SK-N-SH (cell line): ENCODE measurements around the gene CLK2. TPM values are rescaled to one million over a fixed set of nuclear protein-coding genes. Genes with fewer than 3 reads are reported as not detected.
"Not testable (repeated sequence)": the region's sequence is repeated elsewhere in the genome, so short reads cannot be mapped to it uniquely, and the experiment has no call there.

Source experiments
- CTCF ChIA-PET: fragments of 300-600, 350-600 bp; formaldehyde crosslinking; extraction: SDS; loops from one replicate; lab custom pipeline; 2021; lab: Yijun Ruan, JAX
- POLR2A ChIA-PET: fragments of 350-600 bp; sonication (Branson Sonifier 250); formaldehyde crosslinking; extraction: SDS; loops from one replicate; lab custom pipeline; 2020; ENCODE audit warnings: antibody characterized with exemption, inconsistent platforms; lab: Yijun Ruan, JAX
- DNase-seq: peaks from one replicate; pipeline ENCODE4 v3.0.0; 2012
- H2AFZ ChIP-seq: fragments of 200-600 bp; sonication (generic); 2 replicates; pipeline ENCODE4 v1.8.1; 2016; ENCODE audit warnings: antibody characterized with exemption, mild to moderate bottlenecking, low read depth
- H3F3A ChIP-seq: fragments of 200-600 bp; sonication (generic); replicated peaks from 2 replicates; pipeline ENCODE3; 2016; ENCODE audit warnings: antibody characterized with exemption, mild to moderate bottlenecking; ENCODE audit not compliant: insufficient read depth
- H3K27ac ChIP-seq, 2 experiments: fragments of 200-500 bp in 1 of 2; fragments of 200-600 bp in 1 of 2; sonication (Bioruptor generic) in 1 of 2; sonication (generic), shearing (Covaris generic) in 1 of 2; 2 replicates each; pipeline versions ENCODE4 v1.5.1 to v1.6.1; 2014 to 2016; ENCODE audit warnings: low read depth in 2 of 2, inconsistent platforms in 1 of 2, low read length in 1 of 2, mild to moderate bottlenecking in 1 of 2, mixed read lengths in 1 of 2
- H3K27me3 ChIP-seq: fragments of 200-600 bp; sonication (generic), shearing (Covaris generic); 2 replicates; pipeline ENCODE4 v1.6.1; 2016; ENCODE audit warnings: mixed run types; ENCODE audit not compliant: insufficient read depth
- H3K36me3 ChIP-seq, 2 experiments: fragments of 200-500 bp in 1 of 2; fragments of 200-600 bp in 1 of 2; sonication (Bioruptor generic) in 1 of 2; sonication (generic) in 1 of 2; replicated peaks in 1 of 2; 2 replicates each; pipeline versions ENCODE3 to v1.5.1; 2014 to 2016; ENCODE audit warnings: low read length in 1 of 2, mild to moderate bottlenecking in 1 of 2; ENCODE audit not compliant: insufficient read depth in 2 of 2, control insufficient read depth in 1 of 2
- H3K4me1 ChIP-seq, 2 experiments: fragments of 200-500 bp in 1 of 2; fragments of 200-600 bp in 1 of 2; sonication (Bioruptor generic) in 1 of 2; sonication (generic), shearing (Covaris generic) in 1 of 2; 2 replicates each; pipeline versions ENCODE4 v1.5.1 to v1.6.1; 2014 to 2016; ENCODE audit warnings: low read depth in 1 of 2, low read length in 1 of 2, mixed run types in 1 of 2; ENCODE audit not compliant: insufficient read depth in 2 of 2, control insufficient read depth in 1 of 2
- H3K4me2 ChIP-seq: fragments of 200-600 bp; sonication (generic), shearing (Covaris generic); 2 replicates; pipeline ENCODE4 v1.6.1; 2017; ENCODE audit warnings: mixed run types
- H3K4me3 ChIP-seq, 2 experiments: fragments of 200-500 bp in 1 of 2; fragments of 200-600 bp in 1 of 2; sonication (Bioruptor generic) in 1 of 2; sonication (generic), shearing (Covaris generic) in 1 of 2; 2 replicates each; pipeline versions ENCODE4 v1.5.1 to v1.8.1; 2014 to 2016; ENCODE audit warnings: low read depth in 2 of 2, inconsistent platforms in 1 of 2, low read length in 1 of 2, mild to moderate bottlenecking in 1 of 2, mixed read lengths in 1 of 2, moderate library complexity in 1 of 2
- H3K79me2 ChIP-seq: fragments of 200-600 bp; sonication (generic); 2 replicates; pipeline ENCODE4 v1.8.1; 2017; ENCODE audit warnings: mild to moderate bottlenecking; ENCODE audit not compliant: insufficient read depth
- H3K9ac ChIP-seq: fragments of 200-600 bp; sonication (generic); 2 replicates; pipeline ENCODE4 v1.6.1; 2017; ENCODE audit warnings: mixed run types
- H3K9me2 ChIP-seq: fragments of 200-600 bp; sonication (generic); 2 replicates; pipeline ENCODE4 v1.6.1; 2017; ENCODE audit warnings: mixed run types
- H3K9me3 ChIP-seq: fragments of 200-600 bp; sonication (generic); 2 replicates; pipeline ENCODE4 v1.6.1; 2017; ENCODE audit warnings: mixed run types, mild to moderate bottlenecking, moderate library complexity
- H4K20me1 ChIP-seq: fragments of 200-600 bp; sonication (generic); 2 replicates; pipeline ENCODE4 v1.6.1; 2017; ENCODE audit warnings: mild to moderate bottlenecking, mixed run types; ENCODE audit not compliant: insufficient read depth
- CHD2 ChIP-seq: fragments of 150-350 bp; IDR thresholded peaks from 2 replicates; pipeline ENCODE4 v1.6.1; 2018; ENCODE audit warnings: low read length; ENCODE audit not compliant: partially characterized antibody
- EZH2phosphoT487 ChIP-seq: fragments of 200-600 bp; sonication (generic); IDR thresholded peaks from 2 replicates; pipeline ENCODE4 v1.6.1; 2017; ENCODE audit warnings: low read depth, mixed run types, mild to moderate bottlenecking, antibody characterized with exemption, moderate library complexity, borderline replicate concordance
- GATA2 ChIP-seq: sonication (generic); formaldehyde crosslinking; IDR thresholded peaks from 2 replicates; pipeline ENCODE4 v1.5.0; 2020; ENCODE audit warnings: mild to moderate bottlenecking, missing genetic modification reagents
- IRF3 ChIP-seq: fragments of 150-350 bp; IDR thresholded peaks from 2 replicates; pipeline ENCODE4 v1.6.1; 2016; ENCODE audit warnings: mild to moderate bottlenecking, low read depth, low read length
- JUND ChIP-seq: IDR thresholded peaks from 2 replicates; pipeline ENCODE4 v1.4.0; 2012
- MAX ChIP-seq: IDR thresholded peaks from 2 replicates; pipeline ENCODE4 v1.4.0; 2012; ENCODE audit warnings: low read depth
- NRF1 ChIP-seq: IDR thresholded peaks from 2 replicates; pipeline ENCODE4 v1.6.1; 2012; ENCODE audit warnings: low read depth, mild to moderate bottlenecking, low read length
- RCOR1 ChIP-seq: fragments of 150-350 bp; IDR thresholded peaks from 2 replicates; pipeline ENCODE4 v1.6.1; 2017; ENCODE audit warnings: antibody characterized with exemption, low read length
- REST ChIP-seq: IDR thresholded peaks from 2 replicates; pipeline ENCODE4 v1.6.1; 2012; ENCODE audit warnings: mild to moderate bottlenecking, low read depth, low read length, moderate library complexity
- USF1 ChIP-seq: IDR thresholded peaks from 2 replicates; pipeline ENCODE4 v1.4.0; 2012; ENCODE audit warnings: low read depth, borderline replicate concordance
- USF2 ChIP-seq: fragments of 150-350 bp; IDR thresholded peaks from 2 replicates; pipeline ENCODE4 v1.6.1; 2017; ENCODE audit warnings: antibody characterized with exemption, low read length, low read depth, borderline replicate concordance
- ZBTB33 ChIP-seq: IDR thresholded peaks from 2 replicates; pipeline ENCODE4 v1.4.0; 2012; ENCODE audit warnings: low read depth, borderline replicate concordance
- WGBS: methylation state at CpG from one replicate; pipeline ENCODE4 v1.1.6; 2017; ENCODE audit warnings: low lambda C conversion rate; 5-methylcytosine and 5-hydroxymethylcytosine counted together
- polyA plus RNA-seq, 3 experiments: library from polyadenylated mRNA; depleted of rRNA; stranded (reverse); fragments of >200 nt; gene quantifications; 2 replicates each; pipeline ENCODE4 v1.2.3, GENCODE V29; 2012

Gene CLK2
- polyA plus RNA-seq, 1 of the 3 experiments (the other 2 are of a cell fraction): 76.7 TPM

GRCh38 chr1:155218854-155219591 is 54.3 kb downstream of the CLK2 start (continued):
- TF ChIP-seq ZBTB33 (no peak), JUND (no peak), USF1 (peak; percentile 99), MAX (no peak), REST (no peak), GATA2 (CRISPR knock-in tag) (no peak), EZH2phosphoT487 (no peak), USF2 (peak; percentile 97), CHD2 (no peak), NRF1 (no peak), RCOR1 (0 out of 2 replicates have a peak, but pooled peaks have one; percentile 40), IRF3 (no peak)

- DNase-seq, H3K4me2 ChIP-seq, H3K9ac ChIP-seq, POLR2A ChIA-PET, H3K9me2 ChIP-seq, H3K27me3 ChIP-seq, H3K79me2 ChIP-seq, H4K20me1 ChIP-seq, H3K27ac ChIP-seq, H3F3A ChIP-seq, H3K9me3 ChIP-seq, H2AFZ ChIP-seq, H3K4me3 ChIP-seq: not testable (repeated sequence)
- 78% methylated on average over 4 of the region's 10 CpGs for WGBS
- peaks cover 0 to 20% of the 10 kb centered on the region in 2 experiments; a peak in 3 of 4 replicates for H3K4me1 ChIP-seq
- CTCF ChIA-PET: interaction anchor here (2.4 kb wide), 1 partner anchor 8 kb away, joined by 8 read pairs; no protein-coding TSS in a partner anchor
- peaks cover 3 to 21% of the 10 kb centered on the region in 2 experiments for H3K36me3 ChIP-seq
Observed at GRCh38 chr1:155214702-155215101, 58.6 kb downstream of the CLK2 start.
